GM18907 (cell line): ENCODE data around the gene C1QTNF6.
A peak's percentile ranks its signal among the peaks of the same experiment; 100 is the strongest.
"Not testable (repeated sequence)": the region's sequence is repeated elsewhere in the genome, so short reads cannot be mapped to it uniquely, and the experiment has no call there.

Experiments used
- ATAC-seq: cut with Tn5 transposase; IDR thresholded peaks from one replicate; pipeline ENCODE4 v1.9.1; 2021; ENCODE audit warnings: mild to moderate bottlenecking, moderate library complexity; ENCODE audit not compliant: unreplicated experiment

Gene C1QTNF6

GRCh38 chr22:37208401-37209139, 20.5 kb upstream of the C1QTNF6 start:
- ATAC-seq = no peak

- ATAC-seq = no peak
Measured at GRCh38 chr22:37207981-37208380, 19.9 kb upstream of the C1QTNF6 start.

- ATAC-seq = no peak
Measured at GRCh38 chr22:37206841-37207821, 19.1 kb upstream of the C1QTNF6 start.

GRCh38 chr22:37206118-37206840, 18.2 kb upstream of the C1QTNF6 start:
- no peak for ATAC-seq

- ATAC-seq = no peak
Measured at GRCh38 chr22:37205046-37205445, 17.0 kb upstream of the C1QTNF6 start.

GRCh38 chr22:37204045-37204655, 16.1 kb upstream of the C1QTNF6 start:
- no peak for ATAC-seq

GRCh38 chr22:37203354-37204044, 15.5 kb upstream of the C1QTNF6 start:
- ATAC-seq = no peak

GRCh38 chr22:37202716-37203115, 14.7 kb upstream of the C1QTNF6 start:
- no peak for ATAC-seq

- no peak for ATAC-seq
Measured at GRCh38 chr22:37202001-37202555, 14.0 kb upstream of the C1QTNF6 start.

GRCh38 chr22:37201443-37201820, 13.4 kb upstream of the C1QTNF6 start:
- not testable (repeated sequence) for ATAC-seq

GRCh38 chr22:37199760-37200108, 11.7 kb upstream of the C1QTNF6 start:
- peak; percentile 10 for ATAC-seq

- peak; percentile 94 for ATAC-seq
Measured at GRCh38 chr22:37199103-37199759, 11.2 kb upstream of the C1QTNF6 start.

- no peak for ATAC-seq
Measured at GRCh38 chr22:37198258-37199102, 10.4 kb upstream of the C1QTNF6 start.

- ATAC-seq = no peak
Measured at GRCh38 chr22:37197451-37198257, 9.6 kb upstream of the C1QTNF6 start.

- no peak for ATAC-seq
Measured at GRCh38 chr22:37196539-37197450, 8.7 kb upstream of the C1QTNF6 start.

- no peak for ATAC-seq
Measured at GRCh38 chr22:37195921-37196320, 7.9 kb upstream of the C1QTNF6 start.

GRCh38 chr22:37194750-37195149, 6.7 kb upstream of the C1QTNF6 start:
- ATAC-seq = no peak
